HG03342 (cell line): ENCODE results near the gene PHACTR4.
"Not testable (repeated sequence)": the region's sequence is repeated elsewhere in the genome, so short reads cannot be mapped to it uniquely, and the experiment has no call there.

Experiments
- ATAC-seq: cut with Tn5 transposase; IDR thresholded peaks from one replicate; pipeline ENCODE4 v1.9.1; 2021; ENCODE audit warnings: mild to moderate bottlenecking, moderate library complexity; ENCODE audit not compliant: unreplicated experiment

The PHACTR4 gene

GRCh38 chr1:28482138-28482537, 112.6 kb downstream of the PHACTR4 start:
- ATAC-seq: no peak

GRCh38 chr1:28482702-28483101, 113.2 kb downstream of the PHACTR4 start:
- no peak for ATAC-seq

- no peak for ATAC-seq
Measured at GRCh38 chr1:28494737-28495136, 125.2 kb downstream of the PHACTR4 start.

GRCh38 chr1:28499553-28499952, 130.0 kb downstream of the PHACTR4 start:
- ATAC-seq: no peak

GRCh38 chr1:28501925-28502324, 132.4 kb downstream of the PHACTR4 start:
- no peak for ATAC-seq

- no peak for ATAC-seq
Measured at GRCh38 chr1:28503117-28503516, 133.6 kb downstream of the PHACTR4 start.

- peak; percentile 64 for ATAC-seq
Measured at GRCh38 chr1:28505406-28506187, 136.1 kb downstream of the PHACTR4 start, which contains the start of gene RCC1. TSS of gene RCC1 (plus strand) at chr1:28506043. CDS start at chr1:28529867, 23,824 bp downstream.

GRCh38 chr1:28506907-28507246, 137.3 kb downstream of the PHACTR4 start:
- ATAC-seq: no peak

- ATAC-seq: no peak
Measured at GRCh38 chr1:28507247-28507645, 137.7 kb downstream of the PHACTR4 start.

GRCh38 chr1:28507646-28508434, 138.3 kb downstream of the PHACTR4 start:
- ATAC-seq: no peak

GRCh38 chr1:28508435-28508754, 138.9 kb downstream of the PHACTR4 start:
- ATAC-seq: no peak

GRCh38 chr1:28509705-28510272, 140.2 kb downstream of the PHACTR4 start:
- no peak for ATAC-seq

- no peak for ATAC-seq
Measured at GRCh38 chr1:28510273-28510969, 140.9 kb downstream of the PHACTR4 start.

GRCh38 chr1:28510970-28511440, 141.5 kb downstream of the PHACTR4 start:
- no peak for ATAC-seq

- ATAC-seq: no peak
Measured at GRCh38 chr1:28512058-28512611, 142.6 kb downstream of the PHACTR4 start.

- not testable (repeated sequence) for ATAC-seq
Measured at GRCh38 chr1:28514445-28514933, 144.9 kb downstream of the PHACTR4 start.

GRCh38 chr1:28516518-28516956, 147.0 kb downstream of the PHACTR4 start:
- no peak for ATAC-seq

GRCh38 chr1:28517649-28517999, 148.1 kb downstream of the PHACTR4 start:
- peak; percentile 2 for ATAC-seq

- ATAC-seq: peak; percentile 76
Measured at GRCh38 chr1:28518000-28518744, 148.6 kb downstream of the PHACTR4 start.

GRCh38 chr1:28518745-28519341, 149.3 kb downstream of the PHACTR4 start:
- ATAC-seq: no peak
